ENCODE measurements around the gene MARCHF10. TPM values are rescaled to one million over a fixed set of nuclear protein-coding genes. Genes with fewer than 3 reads are reported as not detected.

Gene MARCHF10
- total RNA-seq, 1 experiment from 2014 or later = not detected

DNA sequence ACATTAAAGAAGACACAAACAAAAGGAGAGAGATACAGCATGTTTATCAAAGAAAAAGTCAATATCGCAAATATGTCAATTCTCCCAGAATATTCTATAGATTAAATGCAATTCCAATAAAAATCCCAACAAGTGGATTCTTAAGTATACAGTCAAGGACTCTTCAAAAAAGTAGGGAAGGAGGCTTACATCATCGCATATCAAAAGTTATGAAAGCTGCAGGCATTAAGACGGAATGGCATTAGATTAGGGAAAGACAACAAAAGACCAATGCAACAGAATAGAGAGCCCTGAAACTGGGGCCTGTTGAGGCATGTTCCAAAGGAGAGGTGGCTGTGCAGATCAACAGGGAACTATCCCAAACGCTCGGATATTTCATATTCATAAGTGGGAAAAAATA, 76.0 kb downstream of the MARCHF10 start:
- H3K36me3 ChIP-seq (ENCODE audit: low read depth, low read length) = no peaks in the 10 kb centered on the region
- H3K9me2 ChIP-seq (replicated peaks; ENCODE audit: low read length) = no peaks in the 10 kb centered on the region
- H3K4me2 ChIP-seq (ENCODE audit: low read length) = no peak overlapping the region
- H2AFZ ChIP-seq (ENCODE audit: low read length) = no peak overlapping the region
- no peak for DNase-seq
- H3K9me3 ChIP-seq (ENCODE audit: low read length) = no peaks in the 10 kb centered on the region
- H3K27ac ChIP-seq (ENCODE audit: low read length) = no peak overlapping the region
- intact Hi-C loops (cut with micrococcal nuclease) = no loop called here
- no peak for TF ChIP-seq EZH2phosphoT487 (IDR thresholded peaks at IDR 0.05; ENCODE audit: borderline replicate concordance, low read length)
- TF ChIP-seq, protein P1, sequence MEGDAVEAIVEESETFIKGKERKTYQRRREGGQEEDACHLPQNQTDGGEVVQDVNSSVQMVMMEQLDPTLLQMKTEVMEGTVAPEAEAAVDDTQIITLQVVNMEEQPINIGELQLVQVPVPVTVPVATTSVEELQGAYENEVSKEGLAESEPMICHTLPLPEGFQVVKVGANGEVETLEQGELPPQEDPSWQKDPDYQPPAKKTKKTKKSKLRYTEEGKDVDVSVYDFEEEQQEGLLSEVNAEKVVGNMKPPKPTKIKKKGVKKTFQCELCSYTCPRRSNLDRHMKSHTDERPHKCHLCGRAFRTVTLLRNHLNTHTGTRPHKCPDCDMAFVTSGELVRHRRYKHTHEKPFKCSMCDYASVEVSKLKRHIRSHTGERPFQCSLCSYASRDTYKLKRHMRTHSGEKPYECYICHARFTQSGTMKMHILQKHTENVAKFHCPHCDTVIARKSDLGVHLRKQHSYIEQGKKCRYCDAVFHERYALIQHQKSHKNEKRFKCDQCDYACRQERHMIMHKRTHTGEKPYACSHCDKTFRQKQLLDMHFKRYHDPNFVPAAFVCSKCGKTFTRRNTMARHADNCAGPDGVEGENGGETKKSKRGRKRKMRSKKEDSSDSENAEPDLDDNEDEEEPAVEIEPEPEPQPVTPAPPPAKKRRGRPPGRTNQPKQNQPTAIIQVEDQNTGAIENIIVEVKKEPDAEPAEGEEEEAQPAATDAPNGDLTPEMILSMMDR (conservative IDR thresholded peaks at IDR 0.05; ENCODE audit: low read depth, low read length) = no peak
- TF ChIP-seq EZH2 (IDR thresholded peaks at IDR 0.05; ENCODE audit: low read length, unreplicated experiment) = no peak
- no peaks in the 10 kb centered on the region for H3K27me3 ChIP-seq (ENCODE audit: low read length)
- H3K79me2 ChIP-seq (ENCODE audit: low read length) = no peaks in the 10 kb centered on the region
- no peak overlapping the region for H3K4me3 ChIP-seq (ENCODE audit: low read length)
- H3F3A ChIP-seq (ENCODE audit: low read length, unreplicated experiment) = no peaks in the 10 kb centered on the region
- CTCF ChIA-PET = no interaction called here
- ATAC-seq = no peak
- H4K20me1 ChIP-seq (ENCODE audit: low read length) = no peaks in the 10 kb centered on the region
- no TSS peak for BruUV-seq (replicated peaks)
- H3K9ac ChIP-seq (ENCODE audit: low read length) = no peak overlapping the region
- POLR2A ChIA-PET (ENCODE audit: unreplicated experiment) = no interaction called here
- peaks cover 15% of the 10 kb centered on the region for H3K4me1 ChIP-seq (ENCODE audit: insufficient read depth, low read length)

DNA sequence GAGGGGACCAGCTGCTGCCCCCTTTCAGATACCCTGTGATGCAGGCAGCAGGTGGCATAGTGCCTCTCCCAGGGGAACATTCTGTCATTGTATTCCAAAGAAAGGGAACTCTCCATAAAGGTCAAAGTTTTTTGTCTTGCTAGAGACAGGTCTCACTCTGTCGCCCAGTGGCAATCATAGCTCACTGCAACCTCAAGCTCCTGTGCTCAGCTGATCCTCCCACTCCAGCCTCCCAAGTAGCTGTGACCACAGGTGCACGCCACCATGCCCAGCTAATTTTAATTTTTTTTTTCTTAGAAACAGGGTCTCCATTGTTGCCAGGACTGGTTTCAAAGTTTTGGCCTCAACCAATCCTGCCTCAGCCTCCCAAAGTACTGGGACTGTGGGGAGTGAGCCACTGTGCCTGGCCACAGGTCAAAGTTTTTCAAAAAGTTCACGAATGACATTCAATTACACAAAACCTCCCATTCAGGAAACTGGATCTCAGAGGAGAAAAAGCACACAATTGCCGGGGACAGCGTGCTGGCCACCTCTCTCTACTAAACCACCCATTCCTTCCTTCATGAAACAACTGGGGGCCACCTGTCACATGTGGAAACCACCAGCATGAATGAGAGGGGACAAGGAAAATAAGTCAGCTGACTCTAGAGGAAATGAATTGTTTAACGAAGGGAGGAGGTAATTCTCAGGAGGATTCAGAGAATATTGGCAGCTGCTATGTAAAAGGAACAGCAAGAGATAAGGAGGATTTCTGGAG, 80.0 kb downstream of the MARCHF10 start:
- TF ChIP-seq EZH2 (IDR thresholded peaks at IDR 0.05; ENCODE audit: low read length, unreplicated experiment) = no peak
- TF ChIP-seq, protein P1 (conservative IDR thresholded peaks at IDR 0.05; ENCODE audit: low read depth, low read length) = peak; percentile 30; the same call in 1 of the 2 replicates
- no peak for TF ChIP-seq EZH2phosphoT487 (IDR thresholded peaks at IDR 0.05; ENCODE audit: borderline replicate concordance, low read length)
- no TSS peak for BruUV-seq (replicated peaks)
- DNase-seq (peak; percentile 24), ATAC-seq (no peak)
- no peak overlapping the region for H2AFZ ChIP-seq (ENCODE audit: low read length)
- no peaks in the 10 kb centered on the region for H3F3A ChIP-seq (ENCODE audit: low read length, unreplicated experiment)
- no peak overlapping the region for H3K27ac ChIP-seq (ENCODE audit: low read length)
- H3K36me3 ChIP-seq (ENCODE audit: low read depth, low read length) = no peaks in the 10 kb centered on the region
- peaks cover 22% of the 10 kb centered on the region for H3K4me1 ChIP-seq (ENCODE audit: insufficient read depth, low read length)
- POLR2A ChIA-PET (ENCODE audit: unreplicated experiment) = no interaction called here
- H4K20me1 ChIP-seq (ENCODE audit: low read length) = no peaks in the 10 kb centered on the region
- no peaks in the 10 kb centered on the region for H3K27me3 ChIP-seq (ENCODE audit: low read length)
- intact Hi-C loops (cut with micrococcal nuclease) = no loop called here
- H3K9ac ChIP-seq (ENCODE audit: low read length) = no peak overlapping the region
- H3K4me2 ChIP-seq (ENCODE audit: low read length) = no peak overlapping the region
- H3K79me2 ChIP-seq (ENCODE audit: low read length) = no peaks in the 10 kb centered on the region
- H3K9me3 ChIP-seq (ENCODE audit: low read length) = no peaks in the 10 kb centered on the region
- no peak overlapping the region for H3K4me3 ChIP-seq (ENCODE audit: low read length)
- CTCF ChIA-PET = interaction anchor here (0.9 kb wide), 1 partner anchor 34 kb away, joined by 3 read pairs; no protein-coding TSS in a partner anchor
- H3K9me2 ChIP-seq (replicated peaks; ENCODE audit: low read length) = no peaks in the 10 kb centered on the region

DNA sequence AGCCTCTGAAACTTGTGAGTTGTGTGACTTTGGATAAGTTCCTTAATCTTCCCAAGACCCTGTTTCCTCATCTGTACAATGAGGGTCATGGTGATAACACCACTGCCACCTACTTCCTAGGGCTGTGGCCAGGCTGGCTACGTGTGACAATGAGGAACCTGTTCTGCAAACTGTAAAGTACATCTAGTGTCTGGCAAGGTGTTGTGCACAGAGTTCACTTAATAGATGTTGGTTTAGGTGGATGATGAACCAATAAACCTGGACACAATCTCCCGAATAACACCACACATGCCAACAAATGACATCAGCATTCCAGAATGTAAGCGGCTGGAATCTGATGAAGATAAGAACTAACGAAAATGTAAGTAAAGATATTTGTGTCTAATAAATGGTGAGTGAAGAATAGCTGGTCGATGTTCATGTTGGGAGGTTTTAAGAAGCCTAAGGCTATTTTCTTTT, 82.3 kb downstream of the MARCHF10 start:
- BruUV-seq (replicated peaks) = no TSS peak
- H4K20me1 ChIP-seq (ENCODE audit: low read length) = no peaks in the 10 kb centered on the region
- no peak overlapping the region for H3K9ac ChIP-seq (ENCODE audit: low read length)
- DNase-seq (peak; percentile 87), ATAC-seq (peak; percentile 73)
- H3K36me3 ChIP-seq (ENCODE audit: low read depth, low read length) = no peaks in the 10 kb centered on the region
- no peaks in the 10 kb centered on the region for H3K27me3 ChIP-seq (ENCODE audit: low read length)
- CTCF ChIA-PET = no interaction called here
- TF ChIP-seq, protein P1 (conservative IDR thresholded peaks at IDR 0.05; ENCODE audit: low read depth, low read length) = no peak
- TF ChIP-seq EZH2phosphoT487 (IDR thresholded peaks at IDR 0.05; ENCODE audit: borderline replicate concordance, low read length) (no peak), EZH2 (IDR thresholded peaks at IDR 0.05; ENCODE audit: low read length, unreplicated experiment) (no peak)
- H3K4me2 ChIP-seq (ENCODE audit: low read length) = peak overlapping the region; percentile 31
- intact Hi-C loops (cut with micrococcal nuclease) = no loop called here
- 0 out of 2 replicates have a peak overlapping the region, but pooled peaks have one; percentile 1 for H2AFZ ChIP-seq (ENCODE audit: low read length)
- no peaks in the 10 kb centered on the region for H3K9me2 ChIP-seq (replicated peaks; ENCODE audit: low read length)
- no peaks in the 10 kb centered on the region for H3K9me3 ChIP-seq (ENCODE audit: low read length)
- POLR2A ChIA-PET (ENCODE audit: unreplicated experiment) = interaction anchor here (0.6 kb wide), 1 partner anchor 401 kb away, joined by 3 read pairs; no protein-coding TSS in a partner anchor
- H3K27ac ChIP-seq (ENCODE audit: low read length) = no peak overlapping the region
- no peaks in the 10 kb centered on the region for H3K79me2 ChIP-seq (ENCODE audit: low read length)
- peaks cover 22% of the 10 kb centered on the region for H3K4me1 ChIP-seq (ENCODE audit: insufficient read depth, low read length)
- H3K4me3 ChIP-seq (ENCODE audit: low read length) = no peak overlapping the region
- H3F3A ChIP-seq (ENCODE audit: low read length, unreplicated experiment) = no peaks in the 10 kb centered on the region

All from PC-3 (cell line).